Peyer's patch (tissue), 4 donors: Measurements from ENCODE around the gene STH.

Experiments used
- CTCF ChIP-seq, 6 experiments: fragments of 450-650 bp in 4 of 6; fragments of 200-600 bp in 2 of 6; sonication (generic) in 1 of 6; IDR thresholded peaks; one replicate each; pipeline ENCODE4 v1.5.1; 2017 to 2019; ENCODE audit warnings: antibody characterized with exemption in 6 of 6, mild to moderate bottlenecking in 3 of 6, moderate library complexity in 1 of 6
- POLR2A ChIP-seq, 2 donors: fragments of 450-650 bp; IDR thresholded peaks; one replicate each; pipeline ENCODE4 v1.5.1; 2017; ENCODE audit warnings: antibody characterized with exemption in 2 of 2, mild to moderate bottlenecking in 2 of 2, moderate library complexity in 2 of 2

GRCh38 chr17:46009681-46010596 lies 10.9 kb downstream of the STH start:
- no peak for TF ChIP-seq CTCF (IDR thresholded peaks at IDR 0.05)
- no peak for TF ChIP-seq POLR2A (IDR thresholded peaks at IDR 0.05)
